Subcutaneous adipose tissue (tissue), 4 donors: Measurements from ENCODE around the gene LEMD2. TPM values are rescaled to one million over a fixed set of nuclear protein-coding genes. Genes with fewer than 3 reads are reported as not detected.

Source experiments
- CTCF ChIP-seq: fragments of 450-650 bp; IDR thresholded peaks from one replicate; pipeline ENCODE4 v1.5.1; 2016; ENCODE audit warnings: low read depth, mild to moderate bottlenecking, control low read depth, antibody characterized with exemption, moderate library complexity
- total RNA-seq, 4 donors: library from RNA; depleted of rRNA; stranded (reverse); fragments of >200 nt; gene quantifications; one replicate each; pipeline ENCODE4 v1.1.0, GENCODE V29; 2016

LEMD2 gene
- total RNA-seq, 4 donors from 2014 or later, result 24.3 to 61.6 (median 40.0) TPM

GRCh38 chr6:33789550-33789895, 593 bp upstream of the LEMD2 start:
- TF ChIP-seq CTCF, result no peak

GRCh38 chr6:33787954-33788693, 806 bp downstream of the LEMD2 start:
- no peak for TF ChIP-seq CTCF

- no peak for TF ChIP-seq CTCF
Measured at GRCh38 chr6:33787346-33787953, 1.5 kb downstream of the LEMD2 start.

- no peak for TF ChIP-seq CTCF
Measured at GRCh38 chr6:33786736-33787135, 2.2 kb downstream of the LEMD2 start.

GRCh38 chr6:33785778-33786177, 3.2 kb downstream of the LEMD2 start:
- TF ChIP-seq CTCF, result no peak

- TF ChIP-seq CTCF, result no peak
Measured at GRCh38 chr6:33784787-33785186, 4.1 kb downstream of the LEMD2 start.

GRCh38 chr6:33783781-33784520, 5.0 kb downstream of the LEMD2 start:
- TF ChIP-seq CTCF, result no peak
